Endothelial cell of umbilical vein (primary cell): ENCODE measurements around the gene NDFIP1. TPM values are rescaled to one million over a fixed set of nuclear protein-coding genes. Genes with fewer than 3 reads are reported as not detected.

ENCODE experiments used
- BruUV-seq: library from RNA; stranded (reverse); fragments of 400-500 nt; replicated peaks from 2 replicates; lab custom pipeline; 2021; lab: Mats Ljungman, UMichigan
- CTCF ChIA-PET: fragments of 300-600, 350-600 bp; sonication (Branson Sonifier 250); formaldehyde crosslinking; loops from one replicate; lab custom pipeline; 2021; ENCODE audit warnings: antibody characterized with exemption, inconsistent platforms; lab: Charles Lee
- POLR2A ChIA-PET: fragments of 300-600, 350-600 bp; sonication (Branson Sonifier 250); formaldehyde crosslinking; loops from one replicate; lab custom pipeline; 2021; ENCODE audit warnings: antibody characterized with exemption, inconsistent platforms; lab: Charles Lee
- DNase-seq: peaks from one replicate; pipeline ENCODE4 v3.0.0-alpha.2; 2011; ENCODE audit warnings: low read depth, low spot score
- FAIRE-seq: peaks from 2 replicates; lab custom pipeline; 2011; peaks lifted over from hg19 to GRCh38; lab: Jason Lieb, UNC
- H2AFZ ChIP-seq: 2 replicates; pipeline ENCODE4 v1.6.0; 2012; ENCODE audit warnings: low read depth, low read length, control low read depth, inconsistent platforms
- H3K27ac ChIP-seq: 2 replicates; pipeline ENCODE4 v1.5.1; 2011; ENCODE audit warnings: low read depth, mild to moderate bottlenecking, control low read depth, low read length, moderate library complexity; ENCODE audit not compliant: insufficient read depth
- H3K27me3 ChIP-seq, 2 experiments: 2 replicates each; pipeline versions ENCODE4 v1.6.0 to v1.6.1; 2011; ENCODE audit warnings: low read length in 2 of 2, mixed read lengths in 1 of 2; ENCODE audit not compliant: control insufficient read depth in 2 of 2, insufficient read depth in 2 of 2
- H3K36me3 ChIP-seq, 2 experiments: 2 replicates in 1 of 2; 3 replicates in 1 of 2; pipeline ENCODE4 v1.5.1; 2011; ENCODE audit warnings: low read length in 2 of 2, mild to moderate bottlenecking in 1 of 2, moderate library complexity in 1 of 2; ENCODE audit not compliant: control insufficient read depth in 2 of 2, insufficient read depth in 2 of 2; ENCODE audit errors: extremely low read depth in 1 of 2
- H3K4me1 ChIP-seq: 3 replicates; pipeline ENCODE4 v1.5.1; 2011; ENCODE audit warnings: mild to moderate bottlenecking, low read length; ENCODE audit not compliant: control insufficient read depth, insufficient read depth; ENCODE audit errors: extremely low read depth
- H3K4me2 ChIP-seq: 2 replicates; pipeline ENCODE4 v1.6.1; 2011; ENCODE audit warnings: low read length, control low read depth, mixed read lengths; ENCODE audit not compliant: insufficient read depth
- H3K4me3 ChIP-seq, 3 experiments: fragments of 200-600 bp in 1 of 3; sonication (generic), shearing (Covaris generic) in 1 of 3; replicated peaks in 1 of 3; 2 replicates each; pipeline ENCODE4 v1.5.1; 2011 to 2016; ENCODE audit warnings: control low read depth in 3 of 3, low read length in 3 of 3, mild to moderate bottlenecking in 2 of 3, inconsistent platforms in 1 of 3, low read depth in 1 of 3, moderate library complexity in 1 of 3; ENCODE audit not compliant: insufficient read depth in 1 of 3
- H3K79me2 ChIP-seq: 2 replicates; pipeline ENCODE4 v1.6.0; 2012; ENCODE audit warnings: low read length, inconsistent platforms; ENCODE audit not compliant: control insufficient read depth, insufficient read depth
- H3K9ac ChIP-seq: replicated peaks from 2 replicates; pipeline ENCODE3; 2011; ENCODE audit warnings: low read length, control low read depth; ENCODE audit not compliant: insufficient read depth; ENCODE audit errors: extremely low read depth
- H3K9me1 ChIP-seq: replicated peaks from 3 replicates; pipeline ENCODE4 v1.6.0; 2011; ENCODE audit warnings: mild to moderate bottlenecking, low read length; ENCODE audit not compliant: control insufficient read depth, insufficient read depth; ENCODE audit errors: extremely low read depth
- H3K9me3 ChIP-seq: replicated peaks from 2 replicates; pipeline ENCODE4 v1.5.1; 2012; ENCODE audit warnings: low read length, inconsistent platforms; ENCODE audit not compliant: control insufficient read depth, insufficient read depth
- H4K20me1 ChIP-seq: replicated peaks from 2 replicates; pipeline ENCODE3; 2011; ENCODE audit warnings: mild to moderate bottlenecking, low read length; ENCODE audit not compliant: control insufficient read depth, insufficient read depth; ENCODE audit errors: extremely low read depth
- EZH2 ChIP-seq: IDR thresholded peaks from 2 replicates; pipeline ENCODE4 v1.6.1; 2012; ENCODE audit warnings: borderline replicate concordance, low read depth, mild to moderate bottlenecking, moderate library complexity, low read length, inconsistent platforms; ENCODE audit not compliant: severe bottlenecking
- FOS ChIP-seq: IDR thresholded peaks from 2 replicates; pipeline ENCODE4 v1.6.1; 2011; ENCODE audit warnings: mild to moderate bottlenecking, low read length, moderate library complexity, borderline replicate concordance; ENCODE audit not compliant: insufficient read depth
- GATA2 ChIP-seq: IDR thresholded peaks from 2 replicates; pipeline ENCODE4 v1.7.0; 2011; ENCODE audit warnings: low read depth, mild to moderate bottlenecking, moderate library complexity, mixed read lengths, low read length; ENCODE audit not compliant: insufficient read length, insufficient read depth
- JUN ChIP-seq: IDR thresholded peaks from 2 replicates; pipeline ENCODE4 v1.6.1; 2011; ENCODE audit warnings: borderline replicate concordance, low read depth; ENCODE audit not compliant: insufficient read length, insufficient read depth
- MYC ChIP-seq: IDR thresholded peaks from one replicate; pipeline ENCODE4 v1.6.1; 2011; ENCODE audit warnings: mild to moderate bottlenecking, low read depth, low read length
- POLR2A ChIP-seq: IDR thresholded peaks from 2 replicates; pipeline ENCODE4 v1.6.1; 2012; ENCODE audit warnings: low read depth, mild to moderate bottlenecking, control low read depth, low read length
- POLR2AphosphoS5 ChIP-seq: IDR thresholded peaks from 2 replicates; pipeline ENCODE4 v1.6.1; 2012; ENCODE audit warnings: low read depth, mild to moderate bottlenecking, control low read depth, low read length, moderate library complexity; ENCODE audit not compliant: insufficient read depth
- dilution Hi-C: fragments of 300-500 bp; cut with MboI; formaldehyde crosslinking; loops from one replicate; pipeline ENCODE4 v1.15.0; 2019; ENCODE audit warnings: low sequenced_read_pairs; ENCODE audit not compliant: extremely low pct_ligation_motif_present
- intact Hi-C: fragments of 100-400 bp; cut with micrococcal nuclease; formaldehyde crosslinking; loops from one replicate; pipeline ENCODE4 v1.10.0; 2022
- polyA plus RNA-seq, 4 experiments: library from polyadenylated mRNA; depleted of rRNA in 3 of 4; stranded (reverse) in 3 of 4; unstranded in 1 of 4; fragments of >200 nt; gene quantifications; 2 replicates each; pipeline versions ENCODE4 v1.2.1 to v1.2.3, GENCODE V29; 2011 to 2012; ENCODE audit warnings: missing spikeins in 1 of 4
- total RNA-seq: library from RNA; stranded (reverse); gene quantifications from 2 replicates; pipeline ENCODE4 v1.2.3, GENCODE V29; 2021
- TF ChIP-seq, protein P1 (sequence below), 2 donors: IDR thresholded peaks; 1 replicate in 1 of 2; 2 replicates in 1 of 2; pipeline ENCODE4 v1.5.1; 2011; ENCODE audit warnings: low read length in 2 of 2, mild to moderate bottlenecking in 2 of 2, moderate library complexity in 2 of 2, control low read depth in 1 of 2, inconsistent platforms in 1 of 2, low read depth in 1 of 2; ENCODE audit not compliant: insufficient read depth in 1 of 2; ENCODE audit errors: extremely low read depth in 1 of 2
- TF ChIP-seq, protein P2 (sequence below): IDR thresholded peaks from 2 replicates; pipeline ENCODE4 v1.6.1; 2011; ENCODE audit not compliant: insufficient read depth, insufficient read length

Gene NDFIP1
- total and polyA plus RNA-seq, 2 donors (not counting 3 experiments of a cell fraction or from before 2014, with no cell fraction given) = 12.3 to 42.6 TPM

DNA sequence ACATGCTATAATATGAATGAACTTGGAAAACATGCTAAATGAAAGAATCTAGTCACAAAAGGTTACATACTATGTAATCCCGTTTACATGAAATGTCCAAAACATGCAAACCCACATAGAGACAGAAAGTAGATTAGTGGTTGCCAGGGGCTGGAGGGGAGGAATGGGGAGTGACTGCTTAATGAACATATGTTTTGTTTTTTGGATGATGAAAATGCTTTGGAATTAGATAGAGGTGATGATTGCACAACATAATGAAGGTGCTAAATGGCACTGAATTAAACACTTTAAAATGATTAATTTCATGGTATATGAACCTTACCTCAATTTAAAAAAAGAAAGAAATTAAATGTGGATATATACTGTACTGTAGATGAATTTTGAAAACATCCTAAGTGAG lies 17.6 kb upstream of the NDFIP1 start:
- CTCF ChIA-PET = interaction anchor here (1.4 kb wide), 1 partner anchor 20 kb away, joined by 3 read pairs; no protein-coding TSS in a partner anchor
- FAIRE-seq = no peak
- dilution Hi-C loops = no loop called here

More for the DNA sequence above, 17.6 kb upstream of the NDFIP1 start:
- Histone ChIP-seq H3K27ac (no peak overlapping the region), H3K79me2 (no peaks in the 10 kb centered on the region), H3K9ac (no peak overlapping the region), H3K9me1 (no peaks in the 10 kb centered on the region), H2AFZ (no peak overlapping the region), H3K36me3 (no peaks in the 10 kb centered on the region), H3K9me3 (no peaks in the 10 kb centered on the region), H3K27me3 (peaks cover 8 to 16% of the 10 kb centered on the region in 2 experiments), H3K4me2 (no peak overlapping the region), H3K4me1 (no peaks in the 10 kb centered on the region), H4K20me1 (no peaks in the 10 kb centered on the region), H3K4me3 (no peak overlapping the region)
- TF ChIP-seq POLR2A (no peak), POLR2AphosphoS5 (no peak), GATA2 (no peak), MYC (no peak), EZH2 (no peak), JUN (no peak), FOS (no peak)
- TF ChIP-seq, protein P1, sequence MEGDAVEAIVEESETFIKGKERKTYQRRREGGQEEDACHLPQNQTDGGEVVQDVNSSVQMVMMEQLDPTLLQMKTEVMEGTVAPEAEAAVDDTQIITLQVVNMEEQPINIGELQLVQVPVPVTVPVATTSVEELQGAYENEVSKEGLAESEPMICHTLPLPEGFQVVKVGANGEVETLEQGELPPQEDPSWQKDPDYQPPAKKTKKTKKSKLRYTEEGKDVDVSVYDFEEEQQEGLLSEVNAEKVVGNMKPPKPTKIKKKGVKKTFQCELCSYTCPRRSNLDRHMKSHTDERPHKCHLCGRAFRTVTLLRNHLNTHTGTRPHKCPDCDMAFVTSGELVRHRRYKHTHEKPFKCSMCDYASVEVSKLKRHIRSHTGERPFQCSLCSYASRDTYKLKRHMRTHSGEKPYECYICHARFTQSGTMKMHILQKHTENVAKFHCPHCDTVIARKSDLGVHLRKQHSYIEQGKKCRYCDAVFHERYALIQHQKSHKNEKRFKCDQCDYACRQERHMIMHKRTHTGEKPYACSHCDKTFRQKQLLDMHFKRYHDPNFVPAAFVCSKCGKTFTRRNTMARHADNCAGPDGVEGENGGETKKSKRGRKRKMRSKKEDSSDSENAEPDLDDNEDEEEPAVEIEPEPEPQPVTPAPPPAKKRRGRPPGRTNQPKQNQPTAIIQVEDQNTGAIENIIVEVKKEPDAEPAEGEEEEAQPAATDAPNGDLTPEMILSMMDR (IDR thresholded peaks at IDR 0.05; ENCODE audit: extremely low read depth in 1 of 2, insufficient read depth in 1 of 2, low read depth in 1 of 2, low read length in 2 of 2) = no peak
- TF ChIP-seq, protein P2, sequence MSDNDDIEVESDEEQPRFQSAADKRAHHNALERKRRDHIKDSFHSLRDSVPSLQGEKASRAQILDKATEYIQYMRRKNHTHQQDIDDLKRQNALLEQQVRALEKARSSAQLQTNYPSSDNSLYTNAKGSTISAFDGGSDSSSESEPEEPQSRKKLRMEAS = no peak
- POLR2A ChIA-PET = no interaction called here
- DNase-seq = no peak
- intact Hi-C loops = no loop called here
- no TSS peak for BruUV-seq
